ENCODE data around the gene ABCA13. TPM values are rescaled to one million over a fixed set of nuclear protein-coding genes. Genes with fewer than 3 reads are reported as not detected.
A peak's percentile ranks its signal among the peaks of the same experiment; 100 is the strongest.

The ABCA13 gene
- total RNA-seq, 2 donors from 2014 or later, result not detected

- H3K27ac Mint-ChIP-seq, result peak overlapping the region; percentile 55
These were observed 128.4 kb downstream of the ABCA13 start for GRCh38 chr7:48299580-48300169.

GRCh38 chr7:48300301-48300700 lies 129.0 kb downstream of the ABCA13 start:
- no peak overlapping the region for H3K4me3 Mint-ChIP-seq
- peaks cover 45% of the 10 kb centered on the region for H3K27me3 Mint-ChIP-seq (ENCODE audit: low read depth)
- peaks cover 20% of the 10 kb centered on the region for H3K4me1 Mint-ChIP-seq (ENCODE audit: low read depth)
- no peaks in the 10 kb centered on the region for H3K36me3 Mint-ChIP-seq (ENCODE audit: insufficient read depth in 2 of 2)
- no peaks in the 10 kb centered on the region for H3K9me3 Mint-ChIP-seq
- H3K27ac Mint-ChIP-seq, result no peak overlapping the region
- ATAC-seq (replicated peaks in 1 of 2) (no peak), DNase-seq (no peak)

More at GRCh38 chr7:48299580-48300169, 128.4 kb downstream of the ABCA13 start:
- Mint-ChIP-seq H3K36me3 (ENCODE audit: insufficient read depth in 2 of 2) (no peaks in the 10 kb centered on the region), H3K27me3 (ENCODE audit: low read depth) (peaks cover 46% of the 10 kb centered on the region), H3K9me3 (no peaks in the 10 kb centered on the region), H3K4me3 (no peak overlapping the region), H3K4me1 (ENCODE audit: low read depth) (peaks cover 20% of the 10 kb centered on the region)
- ATAC-seq (replicated peaks in 1 of 2) (peak; percentile 63 to 66), DNase-seq (peak; percentile 65 to 66)

- Mint-ChIP-seq H3K27ac (no peak overlapping the region), H3K4me3 (no peak overlapping the region), H3K36me3 (ENCODE audit: insufficient read depth in 2 of 2) (no peaks in the 10 kb centered on the region), H3K9me3 (no peaks in the 10 kb centered on the region), H3K4me1 (ENCODE audit: low read depth) (peaks cover 20% of the 10 kb centered on the region), H3K27me3 (ENCODE audit: low read depth) (peaks cover 45% of the 10 kb centered on the region)
- ATAC-seq (replicated peaks in 1 of 2) (no peak), DNase-seq (no peak)
These were observed 129.9 kb downstream of the ABCA13 start for GRCh38 chr7:48301201-48301600.

- Mint-ChIP-seq H3K27me3 (ENCODE audit: low read depth) (peaks cover 32% of the 10 kb centered on the region), H3K4me1 (ENCODE audit: low read depth) (peaks cover 2% of the 10 kb centered on the region), H3K9me3 (no peaks in the 10 kb centered on the region), H3K27ac (no peak overlapping the region), H3K36me3 (ENCODE audit: insufficient read depth in 2 of 2) (no peaks in the 10 kb centered on the region), H3K4me3 (no peak overlapping the region)
- ATAC-seq (replicated peaks in 1 of 2) (no peak), DNase-seq (no peak)
These were observed 133.4 kb downstream of the ABCA13 start for GRCh38 chr7:48304641-48305040.

GRCh38 chr7:48305661-48306060 lies 134.4 kb downstream of the ABCA13 start:
- Mint-ChIP-seq H3K9me3 (no peaks in the 10 kb centered on the region), H3K27me3 (ENCODE audit: low read depth) (peaks cover 22% of the 10 kb centered on the region), H3K4me1 (ENCODE audit: low read depth) (no peaks in the 10 kb centered on the region), H3K27ac (no peak overlapping the region), H3K4me3 (no peak overlapping the region), H3K36me3 (ENCODE audit: insufficient read depth in 2 of 2) (no peaks in the 10 kb centered on the region)
- no peak for ATAC-seq (replicated peaks in 1 of 2)
- DNase-seq, result no peak

- ATAC-seq (replicated peaks in 1 of 2), result no peak
- Mint-ChIP-seq H3K36me3 (ENCODE audit: insufficient read depth in 2 of 2) (no peaks in the 10 kb centered on the region), H3K9me3 (no peaks in the 10 kb centered on the region), H3K27ac (no peak overlapping the region), H3K4me1 (ENCODE audit: low read depth) (no peaks in the 10 kb centered on the region), H3K4me3 (no peak overlapping the region), H3K27me3 (ENCODE audit: low read depth) (peaks cover 14% of the 10 kb centered on the region)
- no peak for DNase-seq
These were observed 135.9 kb downstream of the ABCA13 start for GRCh38 chr7:48307041-48307714.

GRCh38 chr7:48309720-48310119 lies 138.5 kb downstream of the ABCA13 start:
- H3K4me3 Mint-ChIP-seq, result no peak overlapping the region
- H3K36me3 Mint-ChIP-seq (ENCODE audit: insufficient read depth in 2 of 2), result no peaks in the 10 kb centered on the region
- no peak for ATAC-seq (replicated peaks in 1 of 2)
- H3K27ac Mint-ChIP-seq, result no peak overlapping the region
- DNase-seq, result no peak
- H3K27me3 Mint-ChIP-seq (ENCODE audit: low read depth), result peaks cover 8% of the 10 kb centered on the region
- H3K4me1 Mint-ChIP-seq (ENCODE audit: low read depth), result no peaks in the 10 kb centered on the region
- no peaks in the 10 kb centered on the region for H3K9me3 Mint-ChIP-seq

GRCh38 chr7:48311464-48312100 lies 140.3 kb downstream of the ABCA13 start:
- Mint-ChIP-seq H3K27ac (no peak overlapping the region), H3K9me3 (no peaks in the 10 kb centered on the region), H3K36me3 (ENCODE audit: insufficient read depth in 2 of 2) (no peaks in the 10 kb centered on the region), H3K4me1 (ENCODE audit: low read depth) (no peaks in the 10 kb centered on the region), H3K27me3 (ENCODE audit: low read depth) (no peaks in the 10 kb centered on the region), H3K4me3 (no peak overlapping the region)
- no peak for DNase-seq
- no peak for ATAC-seq (replicated peaks in 1 of 2)

- DNase-seq (no peak), ATAC-seq (replicated peaks in 1 of 2) (no peak)
- no peaks in the 10 kb centered on the region for H3K9me3 Mint-ChIP-seq
- H3K36me3 Mint-ChIP-seq (ENCODE audit: insufficient read depth in 2 of 2), result no peaks in the 10 kb centered on the region
- no peaks in the 10 kb centered on the region for H3K27me3 Mint-ChIP-seq (ENCODE audit: low read depth)
- no peak overlapping the region for H3K4me3 Mint-ChIP-seq
- H3K4me1 Mint-ChIP-seq (ENCODE audit: low read depth), result no peaks in the 10 kb centered on the region
- H3K27ac Mint-ChIP-seq, result no peak overlapping the region
These were observed 140.9 kb downstream of the ABCA13 start for GRCh38 chr7:48312151-48312550.

- Mint-ChIP-seq H3K27me3 (ENCODE audit: low read depth) (no peaks in the 10 kb centered on the region), H3K27ac (no peak overlapping the region), H3K36me3 (ENCODE audit: insufficient read depth in 2 of 2) (no peaks in the 10 kb centered on the region), H3K9me3 (no peaks in the 10 kb centered on the region), H3K4me1 (ENCODE audit: low read depth) (no peaks in the 10 kb centered on the region), H3K4me3 (no peak overlapping the region)
- DNase-seq (no peak), ATAC-seq (replicated peaks in 1 of 2) (no peak)
These were observed 145.5 kb downstream of the ABCA13 start for GRCh38 chr7:48316768-48317167.

GRCh38 chr7:48317360-48317759 lies 146.1 kb downstream of the ABCA13 start:
- no peak for ATAC-seq (replicated peaks in 1 of 2)
- Mint-ChIP-seq H3K36me3 (ENCODE audit: insufficient read depth in 2 of 2) (no peaks in the 10 kb centered on the region), H3K27ac (no peak overlapping the region), H3K4me1 (ENCODE audit: low read depth) (no peaks in the 10 kb centered on the region), H3K9me3 (no peaks in the 10 kb centered on the region), H3K4me3 (no peak overlapping the region), H3K27me3 (ENCODE audit: low read depth) (no peaks in the 10 kb centered on the region)
- DNase-seq, result no peak

GRCh38 chr7:48321319-48322010 lies 150.2 kb downstream of the ABCA13 start:
- no peaks in the 10 kb centered on the region for H3K27me3 Mint-ChIP-seq (ENCODE audit: low read depth)

GRCh38 chr7:48337012-48337621 lies 165.9 kb downstream of the ABCA13 start:
- no peak for ATAC-seq (replicated peaks in 1 of 2)
- no peaks in the 10 kb centered on the region for H3K9me3 Mint-ChIP-seq
- peaks cover 1% of the 10 kb centered on the region for H3K27me3 Mint-ChIP-seq (ENCODE audit: low read depth)
- H3K36me3 Mint-ChIP-seq (ENCODE audit: insufficient read depth in 2 of 2), result no peaks in the 10 kb centered on the region
- H3K4me1 Mint-ChIP-seq (ENCODE audit: low read depth), result no peaks in the 10 kb centered on the region
- DNase-seq, result no peak
- H3K4me3 Mint-ChIP-seq, result no peak overlapping the region
- H3K27ac Mint-ChIP-seq, result no peak overlapping the region

More at GRCh38 chr7:48321319-48322010, 150.2 kb downstream of the ABCA13 start:
- Mint-ChIP-seq H3K4me3 (no peak overlapping the region), H3K4me1 (ENCODE audit: low read depth) (no peaks in the 10 kb centered on the region), H3K27ac (no peak overlapping the region), H3K36me3 (ENCODE audit: insufficient read depth in 2 of 2) (no peaks in the 10 kb centered on the region), H3K9me3 (peaks cover 0 to 2% of the 10 kb centered on the region in 2 donors)
- no peak for DNase-seq
- ATAC-seq (replicated peaks in 1 of 2), result no peak
